Activated CD8-positive, alpha-beta memory T cell treated with anti-CD3 and anti-CD28 coated beads, Interleukin-2, amount 50 U/mL, for 1 hour (primary cell): ENCODE data around the gene CD300LD.
"Not testable (repeated sequence)": the region's sequence is repeated elsewhere in the genome, so short reads cannot be mapped to it uniquely, and the experiment has no call there.

ENCODE experiments used
- DNase-seq: peaks from one replicate; pipeline ENCODE4 v3.0.0-alpha.2; 2020; ENCODE audit errors: extremely low read depth

The CD300LD gene

DNA sequence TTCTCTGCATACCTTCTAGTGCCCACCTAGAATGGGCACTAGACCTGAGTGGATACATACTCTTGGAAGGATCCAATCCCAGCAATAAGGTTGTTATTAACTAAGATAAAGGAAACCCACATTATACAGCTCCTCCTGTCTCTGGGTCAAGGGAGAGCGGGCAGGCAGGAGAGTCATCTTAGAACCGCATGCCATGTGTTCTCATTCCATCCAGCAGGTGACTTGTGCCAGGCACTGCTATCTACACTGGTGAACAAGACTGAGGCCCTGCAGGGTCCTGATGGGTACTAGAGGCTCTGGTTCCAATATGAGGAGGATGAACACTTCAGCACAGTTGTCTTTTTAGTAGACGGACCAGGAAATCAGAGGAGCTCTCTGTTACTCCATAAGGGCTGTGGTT is 18.9 kb downstream of the CD300LD start:
- no peak for DNase-seq

DNA sequence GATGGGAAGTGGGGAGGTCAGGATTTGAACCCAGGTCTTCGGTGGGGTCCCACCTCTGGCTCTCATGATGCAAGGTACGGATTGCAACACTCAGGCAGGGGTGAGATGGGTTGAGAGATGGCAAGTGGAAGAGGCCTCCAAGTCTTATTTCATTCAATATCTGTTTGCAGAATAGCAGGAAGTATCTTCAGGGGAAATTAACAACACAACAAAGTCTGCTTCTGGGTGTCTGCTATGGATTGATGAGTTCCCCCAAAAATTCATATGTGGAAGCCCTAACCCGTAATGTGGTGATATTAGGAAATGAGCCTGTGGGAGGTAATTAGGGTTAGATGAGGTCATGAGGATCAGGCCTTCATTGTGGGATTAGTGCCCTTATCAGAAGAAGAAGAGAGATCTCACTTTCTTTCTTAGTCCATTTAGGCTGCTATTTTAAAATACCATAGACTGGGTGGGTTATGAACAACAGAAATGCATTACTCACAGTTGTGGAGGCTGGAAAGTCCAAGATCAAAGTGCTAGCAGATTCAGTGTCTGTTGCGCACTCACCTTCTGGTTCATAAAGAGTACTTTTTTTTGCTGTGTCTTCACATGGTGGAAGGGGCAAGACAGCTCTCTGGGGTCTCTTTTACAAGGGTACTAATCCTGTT is 20.3 kb downstream of the CD300LD start:
- DNase-seq = no peak

DNA sequence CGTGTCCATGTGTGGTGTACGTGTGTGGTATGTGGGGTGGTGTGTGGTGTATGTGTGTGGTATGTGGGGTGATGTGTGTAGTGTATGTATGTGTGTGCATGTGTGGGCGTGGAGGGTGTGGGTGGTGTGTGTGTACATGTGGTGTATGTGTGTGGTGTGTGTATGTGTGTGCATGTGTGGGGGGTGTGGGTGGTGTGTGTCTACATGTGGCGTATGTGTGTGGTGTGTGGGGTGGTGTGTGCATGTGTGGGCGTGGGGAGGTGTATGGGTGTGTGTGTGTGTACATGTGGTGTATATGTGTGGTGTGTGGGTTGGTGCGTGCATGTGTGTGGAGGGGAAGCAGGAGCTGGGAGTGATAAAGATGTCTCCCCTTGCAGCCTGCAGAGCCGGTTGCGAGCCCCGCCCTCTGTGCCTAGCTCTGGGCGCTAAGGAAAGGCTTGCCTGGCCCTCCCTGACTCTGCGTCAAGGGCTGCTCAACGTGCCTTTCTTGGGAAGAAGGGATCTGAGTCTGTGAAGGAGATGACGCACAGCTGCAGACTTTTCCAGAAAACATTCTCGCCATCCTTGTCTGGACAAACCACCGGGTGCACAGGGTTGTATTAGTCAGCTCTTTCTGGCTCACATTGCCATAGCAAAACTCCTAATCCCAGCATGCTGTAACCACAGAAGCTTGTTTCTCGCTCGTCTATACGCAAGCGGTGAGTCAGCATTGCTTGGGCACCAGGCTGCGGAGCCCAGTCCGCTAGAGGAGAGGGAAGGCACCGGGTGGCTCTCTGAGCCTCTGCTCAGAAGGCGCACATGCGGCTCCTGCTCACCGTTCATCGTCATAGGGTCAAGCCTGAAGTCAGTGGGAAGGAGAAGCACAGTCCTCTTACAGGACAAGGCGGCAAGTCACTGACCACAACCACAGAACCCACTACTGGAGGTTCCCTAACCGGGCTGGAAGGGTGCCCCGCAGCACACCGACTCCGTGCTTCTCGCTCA is 22.8 kb downstream of the CD300LD start:
- no peak for DNase-seq

DNA sequence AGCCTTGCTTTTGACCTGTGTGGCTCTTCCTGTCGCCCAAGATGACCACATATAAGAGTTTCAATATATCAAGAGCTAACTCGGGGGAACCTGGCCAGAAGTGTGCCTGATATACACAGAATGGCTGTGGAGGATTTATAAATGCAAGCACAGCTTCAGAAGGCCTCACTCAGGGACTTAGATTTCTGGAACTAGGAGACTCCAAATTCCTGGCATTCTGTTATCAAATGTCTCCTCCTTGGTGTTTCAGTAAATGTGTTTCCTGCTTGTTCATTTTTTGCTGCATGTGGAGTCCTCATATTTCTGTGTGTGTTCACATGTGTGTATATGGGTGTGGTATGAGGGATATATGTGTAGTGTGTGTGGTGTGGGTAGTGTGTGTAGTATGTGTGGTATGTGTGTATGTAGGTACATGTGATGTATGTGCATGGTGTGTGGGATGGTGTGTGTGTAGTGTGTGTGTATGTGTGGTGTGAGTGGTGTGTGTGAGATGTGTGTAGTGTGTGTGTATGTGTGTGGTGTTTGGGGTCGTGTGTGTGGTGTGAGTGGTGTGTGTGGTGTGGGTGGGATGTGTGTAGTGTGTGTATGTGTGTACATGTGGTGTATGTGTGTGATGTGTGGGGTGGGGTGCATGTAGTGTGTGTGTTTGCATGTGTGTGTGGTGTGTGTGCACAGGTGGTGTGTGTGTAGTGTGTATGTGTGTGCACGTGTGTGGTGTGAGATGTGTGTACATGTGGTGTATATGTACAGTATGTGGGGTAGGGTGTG is 23.8 kb downstream of the CD300LD start:
- no peak for DNase-seq

DNA sequence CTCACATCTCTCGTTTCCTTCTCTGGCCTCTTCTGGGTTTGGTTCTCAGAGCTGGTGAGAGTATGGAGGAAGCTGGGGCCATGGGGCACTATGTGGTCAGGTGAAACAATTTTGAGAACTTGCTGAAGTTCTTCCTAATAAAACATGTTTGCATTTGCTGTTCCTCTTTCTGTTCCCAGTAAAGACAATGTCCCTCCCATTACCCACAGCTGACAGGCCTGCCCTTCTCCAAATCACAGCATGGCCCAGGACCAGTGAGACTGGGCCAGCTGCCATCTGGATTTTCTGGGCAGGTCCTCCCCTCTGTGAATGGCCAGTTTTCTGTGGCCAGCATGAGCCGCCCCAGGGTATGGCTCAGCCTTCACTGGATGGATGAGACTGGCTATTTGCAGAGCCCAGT is 24.7 kb downstream of the CD300LD start, which contains the start of gene CD300H:
TSS of gene CD300H (minus strand) at position 113 of the 400 bp plus-strand sequence.
- DNase-seq = no peak

DNA sequence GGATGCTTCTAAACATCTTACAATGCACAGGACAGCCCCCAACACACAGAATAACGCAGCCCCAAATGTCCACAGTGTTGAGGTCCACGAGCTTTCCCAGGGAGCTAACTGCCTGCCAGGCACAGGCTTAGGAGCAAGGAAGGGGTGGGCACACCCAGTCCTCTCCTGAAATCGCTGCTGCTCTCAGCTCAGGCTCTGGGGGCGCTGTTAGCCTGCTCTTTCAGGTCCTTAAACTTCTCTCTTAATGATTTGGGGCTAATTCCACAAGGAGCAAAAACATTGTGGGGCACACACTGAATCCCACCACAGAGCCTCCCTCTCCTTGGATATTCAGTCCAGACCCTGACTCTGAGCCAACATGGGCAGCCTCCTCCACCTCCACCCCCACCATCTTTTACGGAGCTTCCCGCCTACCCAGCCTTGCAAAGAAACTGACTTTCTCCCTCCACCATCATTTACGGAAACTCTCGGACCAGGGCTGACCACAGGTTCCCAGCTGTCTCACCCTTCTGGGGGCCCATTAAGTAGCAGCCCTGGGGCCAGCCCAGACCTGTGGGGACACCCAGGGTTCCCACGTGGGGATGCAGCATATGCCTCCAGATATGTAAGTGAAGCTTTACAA is 25.8 kb downstream of the CD300LD start:
- no peak for DNase-seq

DNA sequence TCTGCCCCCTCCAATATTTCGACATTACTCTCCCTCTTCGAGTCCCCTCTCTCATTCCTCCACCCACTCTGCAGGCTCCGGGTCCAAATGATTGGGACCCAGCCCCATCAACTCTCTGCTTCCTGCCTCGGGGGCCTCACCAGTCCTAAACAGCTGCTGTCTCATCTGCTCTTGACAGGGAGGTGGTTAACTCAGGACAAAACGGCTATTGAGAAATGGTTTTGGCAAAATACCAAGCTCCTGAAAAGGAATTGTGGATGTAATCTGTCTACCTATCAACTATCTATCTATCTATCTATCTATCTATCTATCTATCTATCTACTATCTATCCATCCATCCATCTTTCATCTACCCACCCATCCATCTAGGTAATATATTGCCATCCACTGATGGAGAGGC is 27.0 kb downstream of the CD300LD start:
- no peak for DNase-seq

DNA sequence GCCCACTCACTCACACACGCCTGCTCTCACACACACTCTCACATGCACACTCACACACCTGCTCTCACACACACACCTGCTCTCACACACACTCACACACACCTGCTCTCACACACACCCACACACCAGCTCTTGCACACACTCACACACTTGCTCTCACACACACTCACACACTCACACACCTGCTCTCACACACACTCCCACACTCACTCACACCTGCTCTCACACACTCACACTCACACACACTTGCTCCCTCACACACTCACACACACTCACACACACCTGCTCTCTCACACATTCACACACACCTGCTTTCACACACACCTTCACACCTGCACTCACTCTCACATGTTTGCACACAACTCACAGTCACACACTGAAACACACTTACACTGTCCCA is 28.7 kb downstream of the CD300LD start:
- no peak for DNase-seq

DNA sequence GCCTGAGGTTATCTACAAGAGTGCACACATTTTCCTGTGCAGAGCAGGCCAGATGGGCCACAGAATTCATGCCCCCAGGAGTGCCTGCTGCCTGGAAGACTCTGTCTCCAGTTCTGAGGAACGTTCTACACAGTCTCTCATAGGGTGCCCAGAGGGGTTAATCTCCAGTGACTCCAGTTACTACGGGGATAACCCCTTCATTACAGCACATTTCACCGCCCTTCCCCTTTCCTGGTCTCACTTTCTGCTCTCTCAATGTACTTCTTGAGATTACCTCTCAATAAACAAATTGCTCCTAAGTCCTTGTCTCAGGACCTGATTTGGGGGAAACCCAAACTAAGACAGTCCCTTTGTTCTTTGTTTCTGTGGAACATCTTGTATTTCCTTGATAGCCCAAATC is 30.5 kb downstream of the CD300LD start:
- no peak for DNase-seq

DNA sequence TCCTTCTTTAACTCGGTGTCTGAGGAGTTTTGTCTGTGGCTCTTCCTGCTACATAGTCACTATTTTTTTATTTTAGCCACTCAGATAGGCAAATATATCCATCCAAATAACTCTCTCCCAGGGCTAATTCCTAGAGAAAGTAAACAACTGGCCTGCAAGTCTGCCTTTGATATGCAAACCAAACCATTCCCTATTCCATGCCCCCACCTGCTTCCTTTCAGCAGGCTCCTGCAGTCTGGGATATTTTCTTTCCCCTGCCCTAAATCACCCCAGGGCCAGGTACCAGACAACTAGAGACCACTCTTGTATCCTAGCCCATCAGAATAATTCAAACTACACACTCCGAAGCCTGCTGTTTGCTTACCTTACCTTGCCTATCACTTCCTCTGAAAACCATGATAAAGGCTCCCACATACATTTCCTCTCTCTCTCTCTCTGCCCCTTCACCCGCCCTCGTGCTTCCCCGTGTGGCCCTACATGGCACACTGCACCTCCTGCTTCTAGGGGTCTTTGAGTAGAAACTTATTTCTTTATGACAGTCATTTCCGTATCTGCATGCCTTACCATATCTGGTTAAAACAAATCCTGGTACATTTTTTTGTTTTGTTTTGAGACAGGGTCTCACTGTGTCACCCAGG is 33.1 kb downstream of the CD300LD start:
- no peak for DNase-seq

DNA sequence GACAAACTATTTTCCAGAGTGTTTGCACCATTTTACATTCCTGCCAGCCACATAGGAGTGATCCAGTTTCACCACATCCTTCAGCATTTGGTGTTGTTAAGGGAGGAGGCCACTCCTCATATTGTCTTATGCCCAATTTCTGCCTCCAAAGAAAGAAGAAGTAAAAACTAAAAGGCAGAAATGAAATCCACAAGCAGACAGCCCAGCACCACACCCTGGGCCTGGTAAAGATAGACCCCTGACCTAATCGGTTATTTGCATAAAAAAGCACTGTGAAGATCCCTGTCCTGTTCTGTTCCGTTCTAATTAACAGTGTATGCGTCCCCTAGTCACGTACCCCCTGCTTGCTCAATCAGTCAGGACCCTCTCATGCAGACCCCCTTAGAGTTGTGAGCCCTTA is 33.7 kb downstream of the CD300LD start:
- not testable (repeated sequence) for DNase-seq

DNA sequence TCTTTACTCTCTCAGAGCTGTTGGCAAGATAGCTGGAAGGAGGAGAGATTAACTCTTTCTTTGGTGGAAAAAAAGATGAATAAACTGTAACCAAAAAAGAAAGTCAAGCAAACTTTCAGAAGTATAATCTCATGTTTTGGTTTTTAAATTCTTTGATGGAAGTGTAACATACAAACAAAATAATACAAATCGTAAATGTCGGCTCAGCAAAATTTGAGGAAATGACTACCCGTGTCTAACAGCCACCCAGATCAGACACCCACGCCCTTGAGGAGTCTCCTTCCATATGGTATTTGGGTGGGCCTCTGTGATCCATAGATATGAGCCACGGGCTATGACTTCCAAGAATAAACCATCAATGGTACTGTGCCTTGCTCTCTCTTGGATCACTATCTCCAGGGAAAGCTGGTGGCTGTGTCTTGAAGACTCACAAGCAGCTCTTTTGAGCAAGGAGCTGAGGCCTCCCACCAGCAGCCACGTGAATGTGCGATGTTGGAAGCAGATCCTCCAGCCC is 36.6 kb downstream of the CD300LD start:
- no peak for DNase-seq

DNA sequence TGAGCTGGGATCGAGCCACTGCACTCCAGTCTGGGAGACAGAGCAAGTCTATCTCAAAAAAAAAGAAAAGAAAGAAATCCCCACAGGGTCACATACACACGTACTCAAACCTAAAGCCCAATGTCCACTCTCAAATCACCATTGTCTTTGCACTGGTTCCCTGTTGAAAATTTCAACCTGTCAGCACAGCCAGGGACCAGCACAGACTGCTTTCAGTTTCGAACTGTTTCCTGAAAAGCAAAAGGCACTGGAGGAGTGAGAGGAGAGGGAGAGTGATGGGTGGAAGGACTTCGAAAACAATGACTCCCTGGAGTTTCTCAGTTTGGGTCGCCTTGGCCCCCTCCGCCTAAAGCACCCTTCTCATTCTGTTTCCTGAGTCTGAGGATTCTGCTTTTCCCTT is 37.2 kb downstream of the CD300LD start:
- no peak for DNase-seq

DNA sequence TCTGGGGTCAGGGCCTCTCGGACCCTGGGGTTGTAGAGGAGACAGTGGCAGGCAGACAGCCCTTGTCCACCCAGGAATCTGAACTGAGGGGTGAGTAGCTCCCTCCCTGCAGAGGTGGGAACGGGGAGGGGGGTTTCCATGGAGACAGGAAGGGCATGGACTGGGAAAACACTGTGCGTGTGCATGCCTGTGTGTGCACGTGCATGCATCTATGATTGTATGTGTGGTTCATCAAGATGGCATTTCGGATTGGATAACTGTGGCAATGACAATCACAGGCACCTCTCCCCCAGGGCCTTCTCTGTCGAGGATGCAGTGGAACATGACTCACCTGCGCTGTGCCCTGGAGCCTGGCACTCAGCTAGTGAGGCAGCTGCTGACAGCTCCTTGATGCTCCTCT is 40.0 kb downstream of the CD300LD start:
- no peak for DNase-seq

DNA sequence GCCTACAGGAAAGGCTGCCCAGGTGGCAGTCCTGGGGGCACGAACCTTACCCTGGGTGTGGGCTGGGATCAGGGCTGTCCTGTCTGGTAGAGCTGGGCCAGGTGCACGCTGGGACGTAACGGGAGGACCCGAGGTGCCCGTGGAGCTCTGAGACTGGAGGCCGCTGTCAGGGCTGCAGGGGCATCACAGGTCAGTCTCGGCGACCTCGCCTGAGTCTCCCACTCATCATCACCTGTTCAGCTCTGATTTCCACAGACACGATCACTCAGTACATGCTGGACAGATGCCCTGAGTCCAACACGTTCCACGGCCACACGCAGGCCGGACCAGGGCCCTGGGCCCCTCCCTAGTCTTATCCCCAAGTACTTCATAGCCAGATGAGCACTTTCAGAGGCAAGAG is 41.5 kb downstream of the CD300LD start:
- DNase-seq = no peak

DNA sequence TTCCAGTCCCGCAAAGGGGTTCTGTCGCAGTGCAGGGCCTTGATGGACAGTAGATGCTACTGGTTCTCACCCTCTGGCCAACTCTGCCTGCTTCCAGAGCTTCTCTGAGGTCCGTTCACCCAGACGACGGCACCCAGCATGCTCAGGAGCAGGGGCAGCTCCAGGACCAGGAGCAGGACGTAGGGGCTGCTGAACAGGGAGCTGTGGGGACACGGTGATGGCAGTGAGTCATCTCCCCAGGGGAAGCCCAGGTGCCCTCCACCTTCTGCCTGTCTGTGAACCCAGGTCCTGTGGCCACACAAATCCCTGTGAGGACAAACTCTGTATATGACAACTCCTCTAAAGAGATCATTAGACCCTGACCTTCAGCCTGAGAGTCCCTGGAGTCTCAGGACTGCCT is 42.7 kb downstream of the CD300LD start:
- DNase-seq = no peak

DNA sequence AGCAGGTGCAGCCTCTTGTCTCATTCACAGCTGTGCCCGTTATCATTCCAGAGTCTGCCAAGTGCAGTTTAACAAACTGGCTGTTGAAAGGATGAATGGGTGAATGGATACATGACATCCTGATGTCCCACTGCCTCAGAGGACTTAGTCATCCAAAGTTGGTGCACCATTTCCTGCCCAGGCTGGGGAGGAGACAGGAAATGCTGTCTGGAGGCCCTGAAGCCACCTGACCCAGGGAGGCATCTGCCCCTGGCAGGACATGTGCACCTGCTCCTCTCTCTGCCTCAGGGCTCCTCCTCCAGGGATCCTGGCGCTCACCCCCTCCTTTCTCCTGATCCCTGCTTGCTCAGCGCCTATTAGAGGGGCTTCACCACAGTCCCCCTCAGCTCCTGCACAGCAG is 44.3 kb downstream of the CD300LD start:
- no peak for DNase-seq

DNA sequence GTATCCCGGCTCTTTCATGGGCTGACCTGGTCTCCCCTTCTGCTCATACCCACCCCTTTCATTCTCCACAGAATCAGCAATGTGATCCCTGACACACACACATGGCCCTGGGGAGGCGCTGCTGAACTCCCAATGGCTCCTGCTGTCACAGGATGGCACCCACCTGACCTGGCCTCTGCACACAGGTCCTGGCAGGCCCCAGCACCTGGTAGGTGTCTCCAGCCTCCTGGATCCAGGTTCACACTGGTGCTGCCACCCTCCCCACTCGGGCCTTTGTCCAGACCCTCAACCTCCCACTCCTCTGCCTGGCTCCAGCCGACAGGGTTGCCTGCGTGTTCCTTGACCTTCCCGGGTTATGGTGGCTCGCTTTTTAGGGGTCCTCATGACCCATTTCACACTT is 44.8 kb downstream of the CD300LD start:
- DNase-seq = no peak

DNA sequence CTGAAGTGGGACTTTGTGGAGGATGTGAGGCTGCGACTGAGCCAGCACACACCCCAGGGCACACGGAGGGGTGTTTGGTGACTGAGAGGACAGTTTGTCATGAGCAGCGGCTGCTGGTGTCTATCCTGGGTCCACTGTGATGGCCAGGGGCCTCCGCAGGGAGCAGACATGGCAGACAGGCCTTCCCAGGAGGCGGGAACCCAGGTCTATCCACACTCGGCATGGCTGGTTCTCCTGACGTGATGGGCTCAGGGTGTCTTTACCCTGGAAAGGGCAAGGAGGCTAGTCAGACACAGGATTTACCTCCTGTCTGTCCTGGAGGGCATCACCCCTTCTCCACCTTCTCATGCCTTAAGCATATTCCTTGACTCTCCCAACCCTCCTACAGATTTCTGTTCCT is 45.5 kb downstream of the CD300LD start:
- DNase-seq = no peak

DNA sequence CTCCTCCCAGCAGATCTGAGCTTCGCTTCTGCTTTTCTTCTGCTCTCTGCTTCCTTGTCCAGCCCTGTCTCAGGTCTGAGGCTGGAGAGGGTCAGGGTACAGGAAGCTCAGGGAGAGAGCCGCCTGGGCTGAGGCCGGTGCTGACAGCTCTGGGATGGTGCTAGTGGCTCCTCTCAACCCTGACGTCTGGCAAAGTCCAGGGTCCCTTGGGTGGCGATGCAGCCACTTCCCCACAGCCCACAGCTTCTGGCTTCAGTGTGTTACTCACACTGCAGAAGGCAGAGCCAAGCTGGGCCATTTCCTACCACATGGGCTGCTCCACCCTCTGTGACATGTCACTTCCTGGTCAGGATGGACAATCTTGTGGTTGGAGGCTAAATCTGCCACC is 46.2 kb downstream of the CD300LD start, which contains the start of gene CD300C:
TSS of gene CD300C (minus strand) at position 273 of the 388 bp plus-strand sequence. CDS start 333 bp downstream, outside the sequence.
- DNase-seq = no peak
